Upper lobe of right lung (tissue), 1 donor: ENCODE measurements around the gene NDUFS7. TPM values are rescaled to one million over a fixed set of nuclear protein-coding genes. Genes with fewer than 3 reads are reported as not detected.

Experiments used
- ATAC-seq: fragments of 200-7000 bp; cut with Tn5 transposase; one replicate; pipeline ENCODE4 v1.9.1; 2020; ENCODE audit warnings: mild to moderate bottlenecking, moderate library complexity
- DNase-seq: peaks from one replicate; pipeline ENCODE4 v3.0.0-alpha.2; 2020
- H3K27ac ChIP-seq: fragments of 200-600 bp; one replicate; pipeline ENCODE4 v1.8.0; 2022
- H3K27me3 ChIP-seq: fragments of 200-600 bp; one replicate; pipeline ENCODE4 v1.8.0; 2022; ENCODE audit warnings: mild to moderate bottlenecking
- H3K36me3 ChIP-seq: fragments of 200-600 bp; one replicate; pipeline ENCODE4 v1.8.0; 2022
- H3K4me1 ChIP-seq: fragments of 200-600 bp; one replicate; pipeline ENCODE4 v1.8.0; 2022
- H3K4me3 ChIP-seq: fragments of 200-600 bp; one replicate; pipeline ENCODE4 v1.8.0; 2022; ENCODE audit warnings: mild to moderate bottlenecking
- H3K9me3 ChIP-seq: fragments of 200-600 bp; one replicate; pipeline ENCODE4 v1.8.0; 2022
- intact Hi-C: fragments of 100-400 bp; cut with DNase I; formaldehyde crosslinking; loops from one replicate; pipeline ENCODE4 v1.11.0; 2022
- total RNA-seq: library from RNA; stranded (reverse); fragmentation: NEBNext Ultra II Directional; extraction: Animal tissue kit (Norgen Biotek cat#: 25700); gene quantifications from one replicate; pipeline ENCODE4 v1.2.1, GENCODE V29; 2021
- TF ChIP-seq, protein P1 (sequence below): fragments of 200-600 bp; IDR thresholded peaks from one replicate; pipeline ENCODE4 v1.8.0; 2022; ENCODE audit warnings: antibody characterized with exemption
- donor health status: DM: no; HTN: yes; CAD: no; lungs with severe emphysema.

NDUFS7 gene
- total RNA-seq, 1 donor from 2014 or later: 78.2 TPM

DNA sequence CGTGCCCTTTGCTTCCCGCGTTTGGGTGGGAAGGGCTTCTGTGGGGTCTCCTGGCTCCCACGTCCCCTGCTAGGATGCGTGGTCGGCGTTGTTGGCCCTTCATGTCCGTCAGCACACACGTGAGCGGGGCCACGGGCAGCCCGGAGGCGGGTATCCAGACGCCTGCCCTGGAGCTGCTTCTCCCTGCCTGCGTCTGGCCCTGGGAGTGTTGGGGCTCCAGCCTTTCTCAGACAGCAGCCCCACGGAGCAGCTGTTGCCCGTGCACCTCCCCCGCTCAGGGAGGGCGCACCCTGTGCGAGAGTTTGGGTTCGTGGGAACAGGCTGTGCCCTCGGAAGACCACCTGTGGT lies 38.2 kb downstream of the NDUFS7 start:
- H3K27me3 ChIP-seq: no peaks in the 10 kb centered on the region
- H3K27ac ChIP-seq: no peak overlapping the region
- no peak for DNase-seq
- ATAC-seq: no peak
- no peak overlapping the region for H3K4me3 ChIP-seq
- intact Hi-C loops: no loop called here
- no peaks in the 10 kb centered on the region for H3K9me3 ChIP-seq
- H3K4me1 ChIP-seq: peaks cover 13% of the 10 kb centered on the region
- TF ChIP-seq, protein P1, sequence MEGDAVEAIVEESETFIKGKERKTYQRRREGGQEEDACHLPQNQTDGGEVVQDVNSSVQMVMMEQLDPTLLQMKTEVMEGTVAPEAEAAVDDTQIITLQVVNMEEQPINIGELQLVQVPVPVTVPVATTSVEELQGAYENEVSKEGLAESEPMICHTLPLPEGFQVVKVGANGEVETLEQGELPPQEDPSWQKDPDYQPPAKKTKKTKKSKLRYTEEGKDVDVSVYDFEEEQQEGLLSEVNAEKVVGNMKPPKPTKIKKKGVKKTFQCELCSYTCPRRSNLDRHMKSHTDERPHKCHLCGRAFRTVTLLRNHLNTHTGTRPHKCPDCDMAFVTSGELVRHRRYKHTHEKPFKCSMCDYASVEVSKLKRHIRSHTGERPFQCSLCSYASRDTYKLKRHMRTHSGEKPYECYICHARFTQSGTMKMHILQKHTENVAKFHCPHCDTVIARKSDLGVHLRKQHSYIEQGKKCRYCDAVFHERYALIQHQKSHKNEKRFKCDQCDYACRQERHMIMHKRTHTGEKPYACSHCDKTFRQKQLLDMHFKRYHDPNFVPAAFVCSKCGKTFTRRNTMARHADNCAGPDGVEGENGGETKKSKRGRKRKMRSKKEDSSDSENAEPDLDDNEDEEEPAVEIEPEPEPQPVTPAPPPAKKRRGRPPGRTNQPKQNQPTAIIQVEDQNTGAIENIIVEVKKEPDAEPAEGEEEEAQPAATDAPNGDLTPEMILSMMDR: no peak
- H3K36me3 ChIP-seq: peaks cover 85% of the 10 kb centered on the region

DNA sequence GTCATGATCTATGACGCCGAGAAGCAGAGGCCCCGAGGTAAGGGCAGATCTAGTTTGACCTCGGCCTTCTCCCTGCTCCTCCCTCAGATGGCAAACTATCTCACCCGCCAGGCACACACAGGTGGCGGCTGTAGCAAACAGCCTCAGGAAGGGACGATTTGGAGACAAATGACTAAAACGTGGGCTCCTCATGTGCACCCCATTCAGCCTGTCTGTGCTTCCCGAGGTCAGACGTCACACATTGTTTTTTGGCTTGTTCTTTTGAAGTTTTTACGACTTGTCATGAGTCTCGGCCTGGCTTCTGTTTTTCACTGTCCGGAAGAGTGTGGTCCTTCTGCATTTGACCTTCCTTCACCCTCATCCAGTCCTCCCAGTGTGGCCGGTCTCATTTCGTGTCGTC lies 38.7 kb downstream of the NDUFS7 start:
- H3K27me3 ChIP-seq: no peaks in the 10 kb centered on the region
- TF ChIP-seq, protein P1: no peak
- intact Hi-C loops: no loop called here
- peaks cover 9% of the 10 kb centered on the region for H3K4me1 ChIP-seq
- H3K27ac ChIP-seq: no peak overlapping the region
- peaks cover 89% of the 10 kb centered on the region for H3K36me3 ChIP-seq
- ATAC-seq (no peak), DNase-seq (no peak)
- H3K9me3 ChIP-seq: no peaks in the 10 kb centered on the region
- H3K4me3 ChIP-seq: no peak overlapping the region

GRCh38 chr19:1422943-1423342 lies 39.2 kb downstream of the NDUFS7 start:
- Histone ChIP-seq H3K27me3 (no peaks in the 10 kb centered on the region), H3K9me3 (no peaks in the 10 kb centered on the region), H3K4me3 (no peak overlapping the region), H3K36me3 (peaks cover 91% of the 10 kb centered on the region), H3K4me1 (peaks cover 3% of the 10 kb centered on the region), H3K27ac (no peak overlapping the region)
- no peak for ATAC-seq
- TF ChIP-seq, protein P1: no peak
- no peak for DNase-seq
- intact Hi-C loops: no loop called here

- no peaks in the 10 kb centered on the region for H3K9me3 ChIP-seq
- ATAC-seq: no peak
- no peaks in the 10 kb centered on the region for H3K27me3 ChIP-seq
- DNase-seq: no peak
- H3K36me3 ChIP-seq: peaks cover 91% of the 10 kb centered on the region
- intact Hi-C loops: no loop called here
- H3K27ac ChIP-seq: no peak overlapping the region
- TF ChIP-seq, protein P1: no peak
- H3K4me1 ChIP-seq: no peaks in the 10 kb centered on the region
- H3K4me3 ChIP-seq: no peak overlapping the region
These were observed 39.9 kb downstream of the NDUFS7 start for GRCh38 chr19:1423436-1424191.

- intact Hi-C loops: no loop called here
These were observed 40.7 kb downstream of the NDUFS7 start for GRCh38 chr19:1424192-1424955.

More at GRCh38 chr19:1424192-1424955, 40.7 kb downstream of the NDUFS7 start:
- H3K36me3 ChIP-seq: peaks cover 91% of the 10 kb centered on the region
- H3K4me3 ChIP-seq: no peak overlapping the region
- H3K9me3 ChIP-seq: no peaks in the 10 kb centered on the region
- TF ChIP-seq, protein P1: no peak
- DNase-seq (no peak), ATAC-seq (no peak)
- H3K27ac ChIP-seq: no peak overlapping the region
- H3K4me1 ChIP-seq: no peaks in the 10 kb centered on the region
- no peaks in the 10 kb centered on the region for H3K27me3 ChIP-seq
